Body of pancreas (tissue), 4 donors: ENCODE measurements around the gene CNTNAP2. TPM values are rescaled to one million over a fixed set of nuclear protein-coding genes. Genes with fewer than 3 reads are reported as not detected.

Source experiments
- ATAC-seq: fragments of 150-250 bp; one replicate; pipeline ENCODE4 v1.9.1; 2016
- DNase-seq, 4 donors: peaks; one replicate each; pipeline ENCODE4 v3.0.0-alpha.2; 2019
- H3K27ac ChIP-seq, 4 donors: fragments of 200-600 bp; sonication (generic); 1 replicate in 3 of 4; 2 replicates in 1 of 4; pipeline versions ENCODE4 v1.5.1 to v1.6.1; 2016 to 2019; ENCODE audit warnings: mild to moderate bottlenecking in 1 of 4, mixed read lengths in 1 of 4, moderate library complexity in 1 of 4
- H3K27me3 ChIP-seq, 2 donors: fragments of 200-600 bp; sonication (generic); one replicate each; pipeline ENCODE4 v1.6.0; 2016; ENCODE audit warnings: mild to moderate bottlenecking in 1 of 2
- H3K36me3 ChIP-seq, 2 donors: fragments of 200-600 bp; sonication (generic); replicated peaks in 1 of 2; 2 replicates each; pipeline ENCODE4 v1.5.1; 2016; ENCODE audit warnings: low read depth in 2 of 2; ENCODE audit not compliant: insufficient read depth in 1 of 2
- H3K4me1 ChIP-seq: fragments of 200-600 bp; sonication (generic); one replicate; pipeline ENCODE4 v1.6.0; 2016
- H3K4me3 ChIP-seq, 2 donors: fragments of 200-600 bp; sonication (generic); 1 replicate in 1 of 2; 2 replicates in 1 of 2; pipeline ENCODE4 v1.5.1; 2016 to 2019
- H3K9me3 ChIP-seq, 3 donors: fragments of 200-600 bp; sonication (generic); 1 replicate in 2 of 3; 2 replicates in 1 of 3; pipeline ENCODE4 v1.5.1; 2016
- POLR2A ChIP-seq, 3 donors: fragments of 450-650 bp; IDR thresholded peaks; one replicate each; pipeline ENCODE4 v1.6.1; 2016; ENCODE audit warnings: antibody characterized with exemption in 3 of 3, mild to moderate bottlenecking in 2 of 3
- WGBS, 2 donors: methylation state at CpG; one replicate each; pipeline ENCODE4 v1.1.5; 2017; 5-methylcytosine and 5-hydroxymethylcytosine counted together
- intact Hi-C: fragments of 100-400 bp; cut with DNase I; formaldehyde crosslinking; loops from one replicate; pipeline ENCODE4 v1.15.1; 2023
- total RNA-seq, 2 donors: library from RNA; depleted of rRNA; stranded (reverse); fragments of >200 nt; gene quantifications; one replicate each; pipeline ENCODE4 v1.1.0, GENCODE V29; 2016
- TF ChIP-seq, protein P1 (sequence below), 7 experiments: fragments of 450-650 bp in 4 of 7; fragments of 200-600 bp in 3 of 7; sonication (generic) in 3 of 7; IDR thresholded peaks; one replicate each; pipeline ENCODE4 v1.5.1; 2016 to 2019; ENCODE audit warnings: antibody characterized with exemption in 7 of 7

CNTNAP2 gene
- total RNA-seq, 2 donors from 2014 or later = 1.0 TPM; not detected in 1

DNA sequence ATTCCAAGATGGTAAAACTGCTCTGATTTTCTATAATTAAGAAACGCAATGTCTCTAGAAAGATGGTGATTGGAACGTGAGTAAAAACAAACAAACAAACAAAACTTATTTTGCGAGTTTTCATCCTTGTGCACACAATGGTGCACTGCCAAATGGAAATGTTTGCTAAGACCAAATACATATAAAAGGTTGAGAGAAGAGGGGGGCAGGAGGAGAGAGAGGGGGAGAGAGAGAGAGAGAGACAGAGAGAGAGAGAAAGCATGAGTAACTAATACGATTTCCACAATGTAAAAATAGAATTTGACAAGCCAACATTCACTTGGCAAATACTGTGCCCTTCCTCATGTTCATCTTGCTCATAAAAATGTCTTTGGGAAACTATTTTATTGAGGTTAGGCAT lies 375.4 kb downstream of the CNTNAP2 start:
- Histone ChIP-seq H3K36me3 (no peaks in the 10 kb centered on the region), H3K27ac (no peak overlapping the region), H3K4me3 (no peak overlapping the region), H3K4me1 (no peaks in the 10 kb centered on the region), H3K27me3 (no peaks in the 10 kb centered on the region), H3K9me3 (no peaks in the 10 kb centered on the region)
- no peak for ATAC-seq
- TF ChIP-seq, protein P1, sequence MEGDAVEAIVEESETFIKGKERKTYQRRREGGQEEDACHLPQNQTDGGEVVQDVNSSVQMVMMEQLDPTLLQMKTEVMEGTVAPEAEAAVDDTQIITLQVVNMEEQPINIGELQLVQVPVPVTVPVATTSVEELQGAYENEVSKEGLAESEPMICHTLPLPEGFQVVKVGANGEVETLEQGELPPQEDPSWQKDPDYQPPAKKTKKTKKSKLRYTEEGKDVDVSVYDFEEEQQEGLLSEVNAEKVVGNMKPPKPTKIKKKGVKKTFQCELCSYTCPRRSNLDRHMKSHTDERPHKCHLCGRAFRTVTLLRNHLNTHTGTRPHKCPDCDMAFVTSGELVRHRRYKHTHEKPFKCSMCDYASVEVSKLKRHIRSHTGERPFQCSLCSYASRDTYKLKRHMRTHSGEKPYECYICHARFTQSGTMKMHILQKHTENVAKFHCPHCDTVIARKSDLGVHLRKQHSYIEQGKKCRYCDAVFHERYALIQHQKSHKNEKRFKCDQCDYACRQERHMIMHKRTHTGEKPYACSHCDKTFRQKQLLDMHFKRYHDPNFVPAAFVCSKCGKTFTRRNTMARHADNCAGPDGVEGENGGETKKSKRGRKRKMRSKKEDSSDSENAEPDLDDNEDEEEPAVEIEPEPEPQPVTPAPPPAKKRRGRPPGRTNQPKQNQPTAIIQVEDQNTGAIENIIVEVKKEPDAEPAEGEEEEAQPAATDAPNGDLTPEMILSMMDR (IDR thresholded peaks at IDR 0.05) = no peak
- TF ChIP-seq POLR2A (IDR thresholded peaks at IDR 0.05) = no peak
- DNase-seq = no peak
- intact Hi-C loops = no loop called here
- WGBS, 2 donors = 27 to 28% methylated on average over 4 of the region's 4 CpGs

DNA sequence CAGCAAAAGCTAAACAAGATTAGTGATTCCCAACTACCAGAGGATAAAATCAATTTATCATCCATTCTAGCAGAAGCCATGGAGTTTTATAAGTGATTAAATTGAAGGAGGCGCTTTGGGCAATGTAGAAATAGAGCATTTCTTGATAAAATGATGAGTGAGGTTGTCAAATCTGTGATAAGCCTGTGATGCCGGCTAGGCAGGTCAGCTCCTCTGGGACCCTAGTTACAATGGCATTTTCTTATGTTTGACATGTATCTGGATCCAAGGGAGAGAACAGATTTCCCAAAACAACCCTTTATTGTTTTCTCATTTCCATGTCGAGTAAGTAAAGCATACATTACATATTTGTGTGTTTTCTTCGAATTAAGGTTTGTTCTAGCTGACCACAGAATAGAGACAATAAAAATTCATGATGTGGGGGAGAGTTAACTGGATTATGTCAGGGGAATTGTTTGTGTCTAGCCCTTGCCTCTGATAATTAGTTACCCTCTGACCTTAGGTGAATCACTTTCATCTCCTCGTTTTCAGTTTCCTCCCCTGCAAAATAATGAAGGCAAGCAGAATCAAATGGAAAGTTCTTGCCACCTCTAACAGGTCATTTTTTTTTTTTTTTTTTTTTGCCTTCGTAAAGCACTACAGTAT lies 378.5 kb downstream of the CNTNAP2 start:
- DNase-seq (no peak), ATAC-seq (no peak)
- no peak overlapping the region for H3K4me3 ChIP-seq
- intact Hi-C loops = no loop called here
- H3K27me3 ChIP-seq = no peaks in the 10 kb centered on the region
- no peak overlapping the region for H3K27ac ChIP-seq
- TF ChIP-seq, protein P1 (IDR thresholded peaks at IDR 0.05) = no peak
- no peak for TF ChIP-seq POLR2A (IDR thresholded peaks at IDR 0.05)
- no peaks in the 10 kb centered on the region for H3K4me1 ChIP-seq
- H3K36me3 ChIP-seq = no peaks in the 10 kb centered on the region
- WGBS, 2 donors = 43 to 50% methylated on average over 6 of the region's 6 CpGs
- no peaks in the 10 kb centered on the region for H3K9me3 ChIP-seq

DNA sequence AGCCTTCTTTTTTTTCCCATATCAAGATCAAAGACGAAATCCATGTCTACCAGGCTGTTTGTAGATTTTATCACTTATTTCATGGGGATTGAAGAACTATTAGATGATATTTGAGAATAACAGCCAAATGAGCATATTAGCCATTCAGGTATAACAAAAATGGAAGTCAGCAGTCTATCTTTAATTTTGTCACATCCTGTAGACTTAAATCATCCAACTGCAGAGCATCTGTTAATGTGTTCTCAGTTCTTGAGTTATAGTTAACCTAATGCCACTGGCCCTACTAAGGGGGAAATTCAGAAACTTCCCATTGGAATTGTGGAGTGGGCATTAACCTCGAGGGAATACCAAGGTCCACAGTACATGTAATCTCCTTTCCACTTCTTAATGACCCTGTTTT lies 380.1 kb downstream of the CNTNAP2 start:
- Histone ChIP-seq H3K4me3 (no peak overlapping the region), H3K9me3 (no peaks in the 10 kb centered on the region), H3K36me3 (no peaks in the 10 kb centered on the region), H3K4me1 (no peaks in the 10 kb centered on the region), H3K27me3 (no peaks in the 10 kb centered on the region), H3K27ac (no peak overlapping the region)
- TF ChIP-seq, protein P1 (IDR thresholded peaks at IDR 0.05) = no peak
- TF ChIP-seq POLR2A (IDR thresholded peaks at IDR 0.05) = no peak
- intact Hi-C loops = no loop called here
- DNase-seq (no peak), ATAC-seq (no peak)
- WGBS, 2 donors = 54 to 60% methylated on average over 2 of the region's 2 CpGs

DNA sequence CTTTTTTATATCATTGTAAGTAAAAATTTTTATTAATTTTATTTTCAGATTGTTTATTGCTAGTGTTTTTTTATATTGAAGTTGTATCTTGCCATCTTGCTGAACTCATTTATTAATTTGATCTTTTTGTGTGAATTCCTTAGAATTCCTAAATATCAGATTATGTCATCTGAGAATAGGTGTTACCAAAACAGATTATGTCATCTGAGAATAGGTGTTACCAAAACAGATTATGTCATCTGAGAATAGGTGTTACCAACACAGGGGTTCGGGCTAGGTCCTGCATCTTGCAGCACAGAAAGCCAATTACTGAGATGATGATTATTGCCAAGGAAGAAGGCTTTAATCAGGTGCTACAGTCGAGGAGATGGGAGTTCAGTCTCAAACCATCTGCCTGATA lies 383.4 kb downstream of the CNTNAP2 start:
- ATAC-seq (no peak), DNase-seq (no peak)
- Histone ChIP-seq H3K4me3 (no peak overlapping the region), H3K4me1 (no peaks in the 10 kb centered on the region), H3K27me3 (no peaks in the 10 kb centered on the region), H3K27ac (no peak overlapping the region), H3K9me3 (no peaks in the 10 kb centered on the region), H3K36me3 (no peaks in the 10 kb centered on the region)
- 60 to 67% methylated on average over 2 of the region's 2 CpGs for WGBS, 2 donors
- TF ChIP-seq, protein P1 (IDR thresholded peaks at IDR 0.05) = no peak
- no peak for TF ChIP-seq POLR2A (IDR thresholded peaks at IDR 0.05)
- intact Hi-C loops = no loop called here

DNA sequence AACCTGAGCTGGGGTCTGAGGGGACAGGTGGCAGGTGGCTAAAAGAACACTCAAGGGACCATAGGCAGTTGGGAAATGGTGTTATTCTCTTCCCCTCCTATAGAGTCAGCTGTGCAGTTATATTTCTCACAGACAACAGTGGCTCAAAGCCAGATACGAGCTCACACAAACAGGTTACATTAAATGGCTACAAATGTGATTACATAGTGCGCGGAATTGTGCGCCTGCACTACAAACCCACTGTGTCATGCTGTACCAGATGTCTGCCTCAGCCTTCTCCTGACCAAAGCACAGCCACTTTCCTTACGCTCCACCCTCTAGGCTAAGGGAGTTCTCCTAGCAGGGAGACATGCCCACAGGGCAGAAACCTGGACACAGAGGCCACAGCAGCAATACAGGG lies 387.2 kb downstream of the CNTNAP2 start:
- TF ChIP-seq, protein P1 (IDR thresholded peaks at IDR 0.05) = no peak
- TF ChIP-seq POLR2A (IDR thresholded peaks at IDR 0.05) = no peak
- Histone ChIP-seq H3K9me3 (peaks cover 0 to 6% (median 0%) of the 10 kb centered on the region in 3 donors), H3K4me1 (no peaks in the 10 kb centered on the region), H3K27ac (no peak overlapping the region), H3K27me3 (no peaks in the 10 kb centered on the region), H3K4me3 (no peak overlapping the region), H3K36me3 (no peaks in the 10 kb centered on the region)
- DNase-seq = no peak
- no peak for ATAC-seq
- 89 to 91% methylated on average over 5 of the region's 5 CpGs for WGBS, 2 donors
- intact Hi-C loops = no loop called here
